ENCODE results near the gene CBFA2T2. TPM values are rescaled to one million over a fixed set of nuclear protein-coding genes. Genes with fewer than 3 reads are reported as not detected.

Gene CBFA2T2
- total RNA-seq, 1 donor from 2014 or later = 17.5 TPM

GRCh38 chr20:33647603-33648395 lies 157.9 kb downstream of the CBFA2T2 start:
- H3K4me3 Mint-ChIP-seq (ENCODE audit: unreplicated experiment) = no peak overlapping the region
- no peak for TF ChIP-seq CTCF (IDR thresholded peaks at IDR 0.05; ENCODE audit: unreplicated experiment)
- H3K4me1 Mint-ChIP-seq (ENCODE audit: unreplicated experiment) = no peaks in the 10 kb centered on the region
- H3K27ac Mint-ChIP-seq (ENCODE audit: unreplicated experiment) = no peak overlapping the region
- DNase-seq (ENCODE audit: low spot score) = no peak
- peaks cover 11% of the 10 kb centered on the region for H3K27me3 Mint-ChIP-seq (ENCODE audit: unreplicated experiment)
- H3K9me3 Mint-ChIP-seq (ENCODE audit: unreplicated experiment) = no peaks in the 10 kb centered on the region
- H3K36me3 Mint-ChIP-seq (ENCODE audit: low read depth, unreplicated experiment) = peaks cover 11% of the 10 kb centered on the region

GRCh38 chr20:33648396-33649004 lies 158.6 kb downstream of the CBFA2T2 start:
- H3K4me3 Mint-ChIP-seq (ENCODE audit: unreplicated experiment) = no peak overlapping the region
- peaks cover 8% of the 10 kb centered on the region for H3K27me3 Mint-ChIP-seq (ENCODE audit: unreplicated experiment)
- no peaks in the 10 kb centered on the region for H3K9me3 Mint-ChIP-seq (ENCODE audit: unreplicated experiment)
- no peak for TF ChIP-seq CTCF (IDR thresholded peaks at IDR 0.05; ENCODE audit: unreplicated experiment)
- H3K4me1 Mint-ChIP-seq (ENCODE audit: unreplicated experiment) = no peaks in the 10 kb centered on the region
- H3K36me3 Mint-ChIP-seq (ENCODE audit: low read depth, unreplicated experiment) = peaks cover 11% of the 10 kb centered on the region
- no peak overlapping the region for H3K27ac Mint-ChIP-seq (ENCODE audit: unreplicated experiment)
- DNase-seq (ENCODE audit: low spot score) = no peak

- no peak for DNase-seq (ENCODE audit: low spot score)
- Mint-ChIP-seq H3K4me1 (ENCODE audit: unreplicated experiment) (no peaks in the 10 kb centered on the region), H3K36me3 (ENCODE audit: low read depth, unreplicated experiment) (peaks cover 11% of the 10 kb centered on the region), H3K9me3 (ENCODE audit: unreplicated experiment) (no peaks in the 10 kb centered on the region), H3K4me3 (ENCODE audit: unreplicated experiment) (no peak overlapping the region), H3K27me3 (ENCODE audit: unreplicated experiment) (peaks cover 8% of the 10 kb centered on the region), H3K27ac (ENCODE audit: unreplicated experiment) (no peak overlapping the region)
- TF ChIP-seq CTCF (IDR thresholded peaks at IDR 0.05; ENCODE audit: unreplicated experiment) = no peak
Observed at GRCh38 chr20:33649201-33649681, 159.3 kb downstream of the CBFA2T2 start.

GRCh38 chr20:33650111-33650752 lies 160.3 kb downstream of the CBFA2T2 start:
- no peak overlapping the region for H3K27ac Mint-ChIP-seq (ENCODE audit: unreplicated experiment)
- no peak for TF ChIP-seq CTCF (IDR thresholded peaks at IDR 0.05; ENCODE audit: unreplicated experiment)
- H3K4me1 Mint-ChIP-seq (ENCODE audit: unreplicated experiment) = no peaks in the 10 kb centered on the region
- DNase-seq (ENCODE audit: low spot score) = no peak
- H3K4me3 Mint-ChIP-seq (ENCODE audit: unreplicated experiment) = no peak overlapping the region
- H3K27me3 Mint-ChIP-seq (ENCODE audit: unreplicated experiment) = peaks cover 8% of the 10 kb centered on the region
- H3K36me3 Mint-ChIP-seq (ENCODE audit: low read depth, unreplicated experiment) = peaks cover 6% of the 10 kb centered on the region
- H3K9me3 Mint-ChIP-seq (ENCODE audit: unreplicated experiment) = no peaks in the 10 kb centered on the region

All from endothelial cell (in vitro differentiated cells).